Cardiac muscle cell (in vitro differentiated cells and primary cell): ENCODE data around the gene SPEM3. TPM values are rescaled to one million over a fixed set of nuclear protein-coding genes. Genes with fewer than 3 reads are reported as not detected.
A peak's percentile ranks its signal among the peaks of the same experiment; 100 is the strongest.

Experiments used
- DNase-seq, 2 donors: peaks; one replicate each; pipeline versions ENCODE4 v3.0.0 to v3.0.0-alpha.2; 2010 to 2017; ENCODE audit warnings: low read depth in 1 of 2, low spot score in 1 of 2
- H3K27ac ChIP-seq: fragments of 200-600 bp; sonication (generic); 2 replicates; pipeline ENCODE4 v1.5.1; 2016
- H3K27me3 ChIP-seq: fragments of 200-600 bp; sonication (generic); 2 replicates; pipeline ENCODE4 v1.6.0; 2016; ENCODE audit warnings: control low read depth
- H3K36me3 ChIP-seq: fragments of 200-600 bp; sonication (generic); 2 replicates; pipeline ENCODE4 v1.5.1; 2016; ENCODE audit warnings: control low read depth
- H3K4me1 ChIP-seq: fragments of 200-600 bp; sonication (generic); 2 replicates; pipeline ENCODE4 v1.8.1; 2017; ENCODE audit warnings: low read depth, mild to moderate bottlenecking, mixed run types
- H3K4me3 ChIP-seq: fragments of 200-600 bp; sonication (generic); 2 replicates; pipeline ENCODE4 v1.5.1; 2016; ENCODE audit warnings: mild to moderate bottlenecking
- H3K9me3 ChIP-seq: fragments of 200-600 bp; sonication (generic); 2 replicates; pipeline ENCODE4 v1.5.1; 2017; ENCODE audit warnings: low read depth, mild to moderate bottlenecking, control low read depth
- CTCF ChIP-seq: IDR thresholded peaks from 2 replicates; pipeline ENCODE4 v1.5.1; 2012; ENCODE audit warnings: low read depth, mild to moderate bottlenecking, low read length
- polyA plus RNA-seq: library from polyadenylated mRNA; unstranded; fragments of >200 nt; fragmentation: Nextera tagmentation; extraction: Ambion mirVana; gene quantifications from 2 replicates; pipeline ENCODE4 v1.2.1, GENCODE V29; 2016
- total RNA-seq: library from RNA; depleted of rRNA; stranded (reverse); fragments of >200 nt; gene quantifications from 2 replicates; pipeline ENCODE4 v1.2.3, GENCODE V29; 2016

Gene SPEM3
- total RNA-seq (not detected in 2 replicates), polyA plus RNA-seq (not detected in 2 replicates)

GRCh38 chr17:7428557-7428956 is at the start of gene SPEM3:
Gene SPEM3, plus strand, starts transcription at chr17:7428857. Its CDS starts 46 bp downstream, at chr17:7428903.
- Histone ChIP-seq H3K27me3 (no peaks in the 10 kb centered on the region), H3K27ac (no peak within 1 kb of the TSS), H3K9me3 (no peaks in the 10 kb centered on the region), H3K36me3 (no peaks in the 10 kb centered on the region), H3K4me1 (no peaks in the 10 kb centered on the region), H3K4me3 (no peak within 1 kb of the TSS)
- no peak for TF ChIP-seq CTCF
- DNase-seq = no peak

GRCh38 chr17:7379134-7379533 is 49.5 kb upstream of the SPEM3 start:
- no peaks in the 10 kb centered on the region for H3K9me3 ChIP-seq
- no peaks in the 10 kb centered on the region for H3K4me1 ChIP-seq
- TF ChIP-seq CTCF = no peak
- H3K27ac ChIP-seq = no peak overlapping the region
- H3K36me3 ChIP-seq = no peaks in the 10 kb centered on the region
- H3K27me3 ChIP-seq = peaks cover 41% of the 10 kb centered on the region
- H3K4me3 ChIP-seq = no peak overlapping the region
- no peak for DNase-seq

GRCh38 chr17:7380321-7380720 is 48.3 kb upstream of the SPEM3 start:
- no peak for TF ChIP-seq CTCF
- H3K36me3 ChIP-seq = no peaks in the 10 kb centered on the region
- H3K27ac ChIP-seq = no peak overlapping the region
- no peak overlapping the region for H3K4me3 ChIP-seq
- no peaks in the 10 kb centered on the region for H3K9me3 ChIP-seq
- H3K27me3 ChIP-seq = peaks cover 45% of the 10 kb centered on the region
- H3K4me1 ChIP-seq = no peaks in the 10 kb centered on the region
- DNase-seq = peak in 1 of 2 donors; percentile 71

GRCh38 chr17:7380855-7381683 is 47.6 kb upstream of the SPEM3 start, which contains the start of gene TNK1:
Gene TNK1, plus strand, starts transcription at chr17:7381089. Its CDS starts 1,838 bp downstream, at chr17:7382927.
- peak in 1 of 2 donors; percentile 36 for DNase-seq
- no peak for TF ChIP-seq CTCF
- H3K4me3 ChIP-seq = peak within 1 kb of the TSS; percentile 14
- peaks cover 45% of the 10 kb centered on the region for H3K27me3 ChIP-seq
- H3K4me1 ChIP-seq = no peaks in the 10 kb centered on the region
- H3K36me3 ChIP-seq = no peaks in the 10 kb centered on the region
- H3K9me3 ChIP-seq = no peaks in the 10 kb centered on the region
- H3K27ac ChIP-seq = no peak within 1 kb of the TSS

GRCh38 chr17:7382901-7383300 is 45.8 kb upstream of the SPEM3 start:
- no peak for TF ChIP-seq CTCF

More at GRCh38 chr17:7382901-7383300, 45.8 kb upstream of the SPEM3 start:
- Histone ChIP-seq H3K4me1 (no peaks in the 10 kb centered on the region), H3K4me3 (no peak overlapping the region), H3K36me3 (no peaks in the 10 kb centered on the region), H3K9me3 (no peaks in the 10 kb centered on the region), H3K27ac (no peak overlapping the region), H3K27me3 (peaks cover 45% of the 10 kb centered on the region)
- no peak for DNase-seq
